H1 (cell line): ENCODE results near the gene KIF13A. TPM values are rescaled to one million over a fixed set of nuclear protein-coding genes. Genes with fewer than 3 reads are reported as not detected.

Source experiments
- CHD7 ChIP-seq: fragments of 300-600 bp; sonication (generic); IDR thresholded peaks from 2 replicates; pipeline ENCODE4 v1.7.1; 2012; ENCODE audit warnings: low read length, moderate library complexity, mild to moderate bottlenecking, inconsistent platforms; ENCODE audit not compliant: insufficient replicate concordance
- polyA plus RNA-seq, 7 experiments: library from polyadenylated mRNA; depleted of rRNA in 3 of 7; stranded (reverse) in 5 of 7; unstranded in 2 of 7; fragments of >200 nt in 5 of 7; fragments of 200-250 nt in 2 of 7; gene quantifications; 1 replicate in 5 of 7; 2 replicates in 1 of 7; 4 replicates in 1 of 7; pipeline versions ENCODE4 v1.2.1 to v1.2.3, GENCODE V29; 2011 to 2013; ENCODE audit warnings: missing spikeins in 2 of 7, mixed read lengths in 2 of 7
- total RNA-seq: library from RNA; stranded (reverse); fragmentation: NEBNext Ultra II Directional; extraction: Animal tissue kit (Norgen Biotek cat#: 25700); gene quantifications from 2 replicates; pipeline ENCODE4 v1.2.1, GENCODE V29; 2021

The KIF13A gene
- total and polyA plus RNA-seq, 2 of the 8 experiments (the other 6 are each of a cell fraction or from before 2014, with no cell fraction given) = 14.7 to 40.8 TPM

GRCh38 chr6:17863901-17864754 is 123.3 kb downstream of the KIF13A start (continued):
- TF ChIP-seq CHD7 = no peak
